Measurements from ENCODE around the gene USP21. TPM values are rescaled to one million over a fixed set of nuclear protein-coding genes. Genes with fewer than 3 reads are reported as not detected.

USP21 gene
- polyA plus RNA-seq, 1 donor from 2014 or later: 20.2 TPM

DNA sequence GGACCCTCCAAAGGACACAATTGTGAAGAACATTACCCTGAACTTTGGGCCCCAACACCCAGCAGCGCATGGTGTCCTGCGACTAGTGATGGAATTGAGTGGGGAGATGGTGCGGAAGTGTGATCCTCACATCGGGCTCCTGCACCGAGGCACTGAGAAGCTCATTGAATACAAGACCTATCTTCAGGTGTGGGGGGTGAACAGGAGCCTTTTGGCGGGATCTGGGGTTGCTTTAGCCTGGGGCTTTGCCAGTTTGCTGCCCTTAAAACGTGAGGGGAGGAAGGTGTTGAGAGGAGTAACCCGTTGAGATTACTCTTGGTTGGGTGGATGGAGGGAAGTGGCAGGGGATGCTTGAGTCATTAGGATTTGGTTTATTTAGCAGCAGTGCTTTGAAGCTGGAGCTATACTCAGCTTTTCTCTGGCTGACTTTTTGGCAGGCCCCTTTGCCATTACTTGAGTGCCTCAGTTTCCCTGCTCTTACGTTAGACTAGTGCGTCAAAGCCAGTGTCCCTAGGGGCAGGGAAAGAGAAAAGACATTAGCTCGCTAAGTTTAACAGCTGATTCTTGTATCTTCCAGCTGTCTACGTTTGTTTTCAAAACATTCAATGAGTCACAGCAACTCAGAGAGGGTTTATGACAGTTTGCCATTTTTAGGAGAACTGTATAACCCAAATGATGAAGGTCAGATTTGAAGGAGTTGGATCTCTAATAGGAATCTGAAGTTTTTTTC is 47.3 kb downstream of the USP21 start:
- peaks cover 11% of the 10 kb centered on the region for H3K36me3 ChIP-seq (ENCODE audit: insufficient read depth, low read length)
- no peak overlapping the region for H2AFZ ChIP-seq (ENCODE audit: low read depth, low read length)
- H3K27ac ChIP-seq (ENCODE audit: low read length): no peak overlapping the region
- H4K20me1 ChIP-seq (ENCODE audit: insufficient read depth): no peaks in the 10 kb centered on the region
- no peaks in the 10 kb centered on the region for H3K9me3 ChIP-seq (ENCODE audit: low read length)
- H3K79me2 ChIP-seq (replicated peaks; ENCODE audit: insufficient read depth, low read length): peaks cover 22% of the 10 kb centered on the region
- no peaks in the 10 kb centered on the region for H3F3A ChIP-seq (ENCODE audit: insufficient read depth, low read length, poor library complexity, severe bottlenecking)
- no peak overlapping the region for H3K4me2 ChIP-seq (ENCODE audit: low read length)
- TF ChIP-seq EP300 (conservative IDR thresholded peaks at IDR 0.05; ENCODE audit: poor library complexity, severe bottlenecking): no peak
- TF ChIP-seq RAD21 (conservative IDR thresholded peaks at IDR 0.05): no peak
- no peak for TF ChIP-seq TAF1 (IDR thresholded peaks at IDR 0.05; ENCODE audit: low read depth)
- TF ChIP-seq MXI1 (conservative IDR thresholded peaks at IDR 0.05; ENCODE audit: poor library complexity, severe bottlenecking): no peak
- no peak for TF ChIP-seq SMC3 (conservative IDR thresholded peaks at IDR 0.05; ENCODE audit: poor library complexity)
- no peak for TF ChIP-seq EZH2 (IDR thresholded peaks at IDR 0.05; ENCODE audit: borderline replicate concordance, insufficient read depth, low read length, poor library complexity, severe bottlenecking)
- TF ChIP-seq, protein P1, sequence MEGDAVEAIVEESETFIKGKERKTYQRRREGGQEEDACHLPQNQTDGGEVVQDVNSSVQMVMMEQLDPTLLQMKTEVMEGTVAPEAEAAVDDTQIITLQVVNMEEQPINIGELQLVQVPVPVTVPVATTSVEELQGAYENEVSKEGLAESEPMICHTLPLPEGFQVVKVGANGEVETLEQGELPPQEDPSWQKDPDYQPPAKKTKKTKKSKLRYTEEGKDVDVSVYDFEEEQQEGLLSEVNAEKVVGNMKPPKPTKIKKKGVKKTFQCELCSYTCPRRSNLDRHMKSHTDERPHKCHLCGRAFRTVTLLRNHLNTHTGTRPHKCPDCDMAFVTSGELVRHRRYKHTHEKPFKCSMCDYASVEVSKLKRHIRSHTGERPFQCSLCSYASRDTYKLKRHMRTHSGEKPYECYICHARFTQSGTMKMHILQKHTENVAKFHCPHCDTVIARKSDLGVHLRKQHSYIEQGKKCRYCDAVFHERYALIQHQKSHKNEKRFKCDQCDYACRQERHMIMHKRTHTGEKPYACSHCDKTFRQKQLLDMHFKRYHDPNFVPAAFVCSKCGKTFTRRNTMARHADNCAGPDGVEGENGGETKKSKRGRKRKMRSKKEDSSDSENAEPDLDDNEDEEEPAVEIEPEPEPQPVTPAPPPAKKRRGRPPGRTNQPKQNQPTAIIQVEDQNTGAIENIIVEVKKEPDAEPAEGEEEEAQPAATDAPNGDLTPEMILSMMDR (IDR thresholded peaks at IDR 0.05; ENCODE audit: poor library complexity, severe bottlenecking): no peak
- no peaks in the 10 kb centered on the region for H3K9me2 ChIP-seq (ENCODE audit: insufficient read depth, low read length)
- no peak overlapping the region for H3K4me3 ChIP-seq (ENCODE audit: low read length)
- H3K9ac ChIP-seq (ENCODE audit: low read length): no peak overlapping the region
- no peaks in the 10 kb centered on the region for H3K27me3 ChIP-seq (ENCODE audit: insufficient read depth, low read depth, low read length)

DNA sequence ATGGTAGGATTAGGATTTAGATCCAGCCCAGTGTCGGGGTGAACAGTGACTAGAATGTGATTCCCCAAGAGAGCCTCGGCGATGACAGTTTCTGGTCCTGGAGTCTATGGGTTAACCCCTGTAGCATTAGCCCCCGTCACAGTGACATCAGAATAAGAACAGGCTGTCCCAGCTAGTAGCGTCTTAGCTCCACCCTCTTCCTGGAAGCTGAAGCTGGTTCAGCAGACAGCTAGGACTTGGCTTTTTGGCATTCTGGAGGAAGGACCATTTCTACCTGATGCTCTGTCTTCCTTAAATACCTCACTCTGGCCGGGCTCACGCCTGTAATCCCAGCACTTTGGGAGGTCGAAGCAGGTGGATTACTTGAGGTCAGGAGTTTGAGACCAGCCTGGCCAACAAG is 47.9 kb downstream of the USP21 start:
- TF ChIP-seq MXI1 (conservative IDR thresholded peaks at IDR 0.05; ENCODE audit: poor library complexity, severe bottlenecking): no peak
- TF ChIP-seq, protein P1 (IDR thresholded peaks at IDR 0.05; ENCODE audit: poor library complexity, severe bottlenecking): no peak
- TF ChIP-seq, protein P2, sequence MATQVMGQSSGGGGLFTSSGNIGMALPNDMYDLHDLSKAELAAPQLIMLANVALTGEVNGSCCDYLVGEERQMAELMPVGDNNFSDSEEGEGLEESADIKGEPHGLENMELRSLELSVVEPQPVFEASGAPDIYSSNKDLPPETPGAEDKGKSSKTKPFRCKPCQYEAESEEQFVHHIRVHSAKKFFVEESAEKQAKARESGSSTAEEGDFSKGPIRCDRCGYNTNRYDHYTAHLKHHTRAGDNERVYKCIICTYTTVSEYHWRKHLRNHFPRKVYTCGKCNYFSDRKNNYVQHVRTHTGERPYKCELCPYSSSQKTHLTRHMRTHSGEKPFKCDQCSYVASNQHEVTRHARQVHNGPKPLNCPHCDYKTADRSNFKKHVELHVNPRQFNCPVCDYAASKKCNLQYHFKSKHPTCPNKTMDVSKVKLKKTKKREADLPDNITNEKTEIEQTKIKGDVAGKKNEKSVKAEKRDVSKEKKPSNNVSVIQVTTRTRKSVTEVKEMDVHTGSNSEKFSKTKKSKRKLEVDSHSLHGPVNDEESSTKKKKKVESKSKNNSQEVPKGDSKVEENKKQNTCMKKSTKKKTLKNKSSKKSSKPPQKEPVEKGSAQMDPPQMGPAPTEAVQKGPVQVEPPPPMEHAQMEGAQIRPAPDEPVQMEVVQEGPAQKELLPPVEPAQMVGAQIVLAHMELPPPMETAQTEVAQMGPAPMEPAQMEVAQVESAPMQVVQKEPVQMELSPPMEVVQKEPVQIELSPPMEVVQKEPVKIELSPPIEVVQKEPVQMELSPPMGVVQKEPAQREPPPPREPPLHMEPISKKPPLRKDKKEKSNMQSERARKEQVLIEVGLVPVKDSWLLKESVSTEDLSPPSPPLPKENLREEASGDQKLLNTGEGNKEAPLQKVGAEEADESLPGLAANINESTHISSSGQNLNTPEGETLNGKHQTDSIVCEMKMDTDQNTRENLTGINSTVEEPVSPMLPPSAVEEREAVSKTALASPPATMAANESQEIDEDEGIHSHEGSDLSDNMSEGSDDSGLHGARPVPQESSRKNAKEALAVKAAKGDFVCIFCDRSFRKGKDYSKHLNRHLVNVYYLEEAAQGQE (IDR thresholded peaks at IDR 0.05; ENCODE audit: borderline replicate concordance): no peak
- no peak for TF ChIP-seq EZH2 (IDR thresholded peaks at IDR 0.05; ENCODE audit: borderline replicate concordance, insufficient read depth, low read length, poor library complexity, severe bottlenecking)
- TF ChIP-seq TAF1 (IDR thresholded peaks at IDR 0.05; ENCODE audit: low read depth): no peak
- no peak for TF ChIP-seq EP300 (conservative IDR thresholded peaks at IDR 0.05; ENCODE audit: poor library complexity, severe bottlenecking)
- no peak for TF ChIP-seq POLR2AphosphoS5 (IDR thresholded peaks at IDR 0.05)
- TF ChIP-seq RAD21 (conservative IDR thresholded peaks at IDR 0.05): no peak
- TF ChIP-seq SMC3 (conservative IDR thresholded peaks at IDR 0.05; ENCODE audit: poor library complexity): no peak
- no peak overlapping the region for H3K4me2 ChIP-seq (ENCODE audit: low read length)

More for the DNA sequence above, 47.9 kb downstream of the USP21 start:
- H3K36me3 ChIP-seq (ENCODE audit: insufficient read depth, low read length): peaks cover 11% of the 10 kb centered on the region
- H3K9me2 ChIP-seq (ENCODE audit: insufficient read depth, low read length): no peaks in the 10 kb centered on the region
- no peak overlapping the region for H3K27ac ChIP-seq (ENCODE audit: low read length)
- no peaks in the 10 kb centered on the region for H3F3A ChIP-seq (ENCODE audit: insufficient read depth, low read length, poor library complexity, severe bottlenecking)
- no peaks in the 10 kb centered on the region for H3K9me3 ChIP-seq (ENCODE audit: low read length)
- H3K9ac ChIP-seq (ENCODE audit: low read length): no peak overlapping the region
- H3K4me3 ChIP-seq (ENCODE audit: low read length): no peak overlapping the region
- peaks cover 22% of the 10 kb centered on the region for H3K79me2 ChIP-seq (replicated peaks; ENCODE audit: insufficient read depth, low read length)
- no peaks in the 10 kb centered on the region for H4K20me1 ChIP-seq (ENCODE audit: insufficient read depth)
- no peak overlapping the region for H2AFZ ChIP-seq (ENCODE audit: low read depth, low read length)
- H3K27me3 ChIP-seq (ENCODE audit: insufficient read depth, low read depth, low read length): no peaks in the 10 kb centered on the region

Data from neural cell (in vitro differentiated cells).